Breast epithelium (tissue), 3 donors: ENCODE results near the gene PIGU.

Experiments
- POLR2A ChIP-seq: fragments of 450-650 bp; IDR thresholded peaks from one replicate; pipeline ENCODE4 v1.6.1; 2016; ENCODE audit warnings: antibody characterized with exemption, mild to moderate bottlenecking, moderate library complexity
- POLR2AphosphoS5 ChIP-seq, 3 donors: sonication (generic); formaldehyde crosslinking; IDR thresholded peaks; one replicate each; pipeline ENCODE4 v1.6.1; 2017; ENCODE audit warnings: antibody characterized with exemption in 3 of 3
- TF ChIP-seq, protein P1 (sequence below), 3 donors: fragments of 450-650 bp; IDR thresholded peaks; one replicate each; pipeline ENCODE4 v1.5.1; 2016 to 2017; ENCODE audit warnings: antibody characterized with exemption in 3 of 3, mild to moderate bottlenecking in 3 of 3, moderate library complexity in 3 of 3

DNA sequence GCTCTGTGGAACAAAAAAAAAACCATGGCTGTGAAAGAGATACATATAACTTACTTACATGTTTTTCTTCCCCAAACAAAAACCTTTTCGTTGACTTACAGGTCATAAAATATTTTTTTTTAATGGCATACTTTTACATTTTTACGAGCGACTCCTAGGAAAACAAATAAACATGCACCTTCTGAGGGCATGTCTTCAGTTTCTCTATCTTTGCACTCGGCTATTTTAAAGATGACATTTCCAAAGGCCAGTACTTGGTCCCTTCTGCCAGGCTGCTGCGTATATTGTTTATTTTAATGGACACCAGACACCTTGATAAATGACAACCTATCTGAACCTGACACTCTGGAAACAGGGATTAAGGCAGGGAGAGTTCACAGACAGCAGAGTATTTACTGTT lies 49.4 kb downstream of the PIGU start:
- TF ChIP-seq, protein P1, sequence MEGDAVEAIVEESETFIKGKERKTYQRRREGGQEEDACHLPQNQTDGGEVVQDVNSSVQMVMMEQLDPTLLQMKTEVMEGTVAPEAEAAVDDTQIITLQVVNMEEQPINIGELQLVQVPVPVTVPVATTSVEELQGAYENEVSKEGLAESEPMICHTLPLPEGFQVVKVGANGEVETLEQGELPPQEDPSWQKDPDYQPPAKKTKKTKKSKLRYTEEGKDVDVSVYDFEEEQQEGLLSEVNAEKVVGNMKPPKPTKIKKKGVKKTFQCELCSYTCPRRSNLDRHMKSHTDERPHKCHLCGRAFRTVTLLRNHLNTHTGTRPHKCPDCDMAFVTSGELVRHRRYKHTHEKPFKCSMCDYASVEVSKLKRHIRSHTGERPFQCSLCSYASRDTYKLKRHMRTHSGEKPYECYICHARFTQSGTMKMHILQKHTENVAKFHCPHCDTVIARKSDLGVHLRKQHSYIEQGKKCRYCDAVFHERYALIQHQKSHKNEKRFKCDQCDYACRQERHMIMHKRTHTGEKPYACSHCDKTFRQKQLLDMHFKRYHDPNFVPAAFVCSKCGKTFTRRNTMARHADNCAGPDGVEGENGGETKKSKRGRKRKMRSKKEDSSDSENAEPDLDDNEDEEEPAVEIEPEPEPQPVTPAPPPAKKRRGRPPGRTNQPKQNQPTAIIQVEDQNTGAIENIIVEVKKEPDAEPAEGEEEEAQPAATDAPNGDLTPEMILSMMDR (IDR thresholded peaks at IDR 0.05) = no peak
- TF ChIP-seq POLR2A (no peak), POLR2AphosphoS5 (IDR thresholded peaks at IDR 0.05) (no peak)
